HEK293 (cell line): Measurements from ENCODE around the gene PITHD1.

ENCODE experiments used
- SALL2 ChIP-seq: fragments of 450-650 bp; formaldehyde crosslinking; IDR thresholded peaks from 2 replicates; pipeline ENCODE4 v1.5.0; 2017; ENCODE audit warnings: missing biosample characterization, mild to moderate bottlenecking, missing genetic modification characterization, borderline replicate concordance
- SCRT1 ChIP-seq: fragments of 450-650 bp; formaldehyde crosslinking; IDR thresholded peaks from 2 replicates; pipeline ENCODE4 v1.5.1; 2016; ENCODE audit warnings: missing biosample characterization, missing genetic modification characterization, borderline replicate concordance
- TRIM28 ChIP-seq: IDR thresholded peaks from 2 replicates; pipeline ENCODE4 v1.6.1; 2011; ENCODE audit warnings: low read length, control low read depth, borderline replicate concordance
- ZBTB17 ChIP-seq: fragments of 450-650 bp; formaldehyde crosslinking; IDR thresholded peaks from 2 replicates; pipeline ENCODE4 v1.5.1; 2016; ENCODE audit warnings: missing biosample characterization, missing genetic modification characterization
- ZBTB20 ChIP-seq: fragments of 450-650 bp; formaldehyde crosslinking; IDR thresholded peaks from 2 replicates; pipeline ENCODE4 v1.5.1; 2016; ENCODE audit warnings: missing biosample characterization, missing genetic modification characterization
- ZNF146 ChIP-seq: fragments of 450-650 bp; formaldehyde crosslinking; IDR thresholded peaks from 2 replicates; pipeline ENCODE4 v1.5.1; 2016; ENCODE audit warnings: missing biosample characterization, missing genetic modification characterization
- ZNF366 ChIP-seq: fragments of 450-650 bp; formaldehyde crosslinking; conservative IDR thresholded peaks from 2 replicates; pipeline ENCODE4 v1.5.1; 2016; ENCODE audit warnings: missing biosample characterization, missing genetic modification characterization
- ZNF544 ChIP-seq: fragments of 450-650 bp; formaldehyde crosslinking; IDR thresholded peaks from 2 replicates; pipeline ENCODE4 v1.5.0; 2017; ENCODE audit warnings: missing biosample characterization, missing genetic modification characterization
- ZNF548 ChIP-seq: fragments of 450-650 bp; formaldehyde crosslinking; IDR thresholded peaks from 2 replicates; pipeline ENCODE4 v1.5.1; 2016; ENCODE audit warnings: missing biosample characterization, missing genetic modification characterization
- ZNF560 ChIP-seq: fragments of 450-650 bp; formaldehyde crosslinking; IDR thresholded peaks from 2 replicates; pipeline ENCODE4 v1.5.1; 2017; ENCODE audit warnings: missing biosample characterization, missing genetic modification characterization, borderline replicate concordance
- ZNF561 ChIP-seq: fragments of 450-650 bp; IDR thresholded peaks from 2 replicates; pipeline ENCODE4 v1.5.1; 2018; ENCODE audit warnings: missing biosample characterization, missing genetic modification characterization, borderline replicate concordance
- ZNF626 ChIP-seq: fragments of 450-650 bp; sonication (Bioruptor Pico); formaldehyde crosslinking; IDR thresholded peaks from 2 replicates; pipeline ENCODE4 v1.5.1; 2018; ENCODE audit warnings: missing biosample characterization, missing genetic modification characterization, inconsistent platforms
- ZNF768 ChIP-seq: fragments of 450-650 bp; formaldehyde crosslinking; IDR thresholded peaks from 2 replicates; pipeline ENCODE4 v1.5.1; 2018; ENCODE audit warnings: missing biosample characterization, mild to moderate bottlenecking, missing genetic modification characterization
- ZNF792 ChIP-seq: fragments of 450-650 bp; formaldehyde crosslinking; IDR thresholded peaks from 2 replicates; pipeline ENCODE4 v1.5.1; 2016; ENCODE audit warnings: missing biosample characterization, missing genetic modification characterization
- ZNF830 ChIP-seq: fragments of 450-650 bp; IDR thresholded peaks from 2 replicates; pipeline ENCODE4 v1.5.0; 2018; ENCODE audit warnings: missing biosample characterization, missing genetic modification characterization, low read depth, mild to moderate bottlenecking, moderate library complexity
- TF ChIP-seq, protein P1 (sequence below): fragments of 450-650 bp; formaldehyde crosslinking; IDR thresholded peaks from 2 replicates; pipeline ENCODE4 v1.5.1; 2016; ENCODE audit warnings: missing biosample characterization, missing genetic modification characterization, borderline replicate concordance
- TF ChIP-seq, protein P2 (sequence below): fragments of 450-650 bp; formaldehyde crosslinking; IDR thresholded peaks from 2 replicates; pipeline ENCODE4 v1.5.1; 2016; ENCODE audit warnings: missing biosample characterization, missing genetic modification characterization
- TF ChIP-seq, protein P3 (sequence below): fragments of 450-650 bp; IDR thresholded peaks from 2 replicates; pipeline ENCODE4 v1.5.1; 2018; ENCODE audit warnings: missing biosample characterization, missing genetic modification characterization
- TF ChIP-seq, protein P4 (sequence below): fragments of 450-650 bp; formaldehyde crosslinking; IDR thresholded peaks from 2 replicates; pipeline ENCODE4 v1.5.1; 2016; ENCODE audit warnings: missing biosample characterization, missing genetic modification characterization
- TF ChIP-seq, protein P5 (sequence below): fragments of 450-650 bp; formaldehyde crosslinking; IDR thresholded peaks from 2 replicates; pipeline ENCODE4 v1.5.1; 2016; ENCODE audit warnings: missing biosample characterization, missing genetic modification characterization
- TF ChIP-seq, protein P6 (sequence below): fragments of 450-650 bp; formaldehyde crosslinking; IDR thresholded peaks from 2 replicates; pipeline ENCODE4 v1.5.1; 2016; ENCODE audit warnings: missing biosample characterization, missing genetic modification characterization, borderline replicate concordance

Gene PITHD1

DNA sequence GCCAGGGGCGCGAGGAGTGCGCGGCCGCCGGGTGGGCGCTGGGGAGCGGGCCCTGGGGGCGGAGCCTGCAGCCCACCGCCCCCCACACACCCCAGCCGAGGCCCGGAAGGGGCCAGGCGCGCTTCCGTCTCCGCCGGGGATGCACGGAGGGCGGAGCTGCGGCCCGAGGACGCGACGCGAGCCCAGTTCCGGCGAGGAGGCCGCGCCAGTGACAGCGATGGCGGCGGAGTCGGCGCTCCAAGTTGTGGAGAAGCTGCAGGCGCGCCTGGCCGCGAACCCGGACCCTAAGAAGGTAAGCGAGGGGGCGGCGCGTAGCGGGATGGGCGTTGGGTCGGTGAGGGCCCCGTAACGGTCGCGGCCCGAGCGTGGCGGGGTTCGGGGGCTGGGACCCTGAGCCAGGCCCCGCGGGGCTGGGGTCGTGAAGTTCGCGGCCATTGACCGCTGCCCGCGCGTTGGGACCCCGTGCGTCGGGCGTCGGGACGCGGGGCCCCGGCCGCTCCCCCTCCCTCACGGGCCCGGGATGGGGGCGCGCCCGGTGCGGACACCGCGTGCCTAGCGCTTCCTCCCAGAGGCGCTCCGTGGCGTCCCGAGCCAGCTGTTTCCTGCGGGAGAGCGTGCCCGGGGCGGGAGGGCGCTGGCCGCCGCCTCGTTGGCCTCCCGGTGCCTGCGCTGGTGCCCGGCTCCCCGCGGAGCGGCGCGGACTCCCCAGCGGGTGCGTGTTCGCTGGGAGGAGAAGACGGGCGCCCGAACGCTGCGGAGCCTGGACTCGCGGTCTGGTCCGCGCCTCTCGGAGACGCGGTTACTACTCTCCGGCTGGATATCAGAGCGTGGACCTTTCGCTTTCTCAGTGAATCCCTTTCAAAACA lies 34.7 kb upstream of the PITHD1 start, which contains the start of gene ELOA (continued):
- TF ChIP-seq, protein P1, sequence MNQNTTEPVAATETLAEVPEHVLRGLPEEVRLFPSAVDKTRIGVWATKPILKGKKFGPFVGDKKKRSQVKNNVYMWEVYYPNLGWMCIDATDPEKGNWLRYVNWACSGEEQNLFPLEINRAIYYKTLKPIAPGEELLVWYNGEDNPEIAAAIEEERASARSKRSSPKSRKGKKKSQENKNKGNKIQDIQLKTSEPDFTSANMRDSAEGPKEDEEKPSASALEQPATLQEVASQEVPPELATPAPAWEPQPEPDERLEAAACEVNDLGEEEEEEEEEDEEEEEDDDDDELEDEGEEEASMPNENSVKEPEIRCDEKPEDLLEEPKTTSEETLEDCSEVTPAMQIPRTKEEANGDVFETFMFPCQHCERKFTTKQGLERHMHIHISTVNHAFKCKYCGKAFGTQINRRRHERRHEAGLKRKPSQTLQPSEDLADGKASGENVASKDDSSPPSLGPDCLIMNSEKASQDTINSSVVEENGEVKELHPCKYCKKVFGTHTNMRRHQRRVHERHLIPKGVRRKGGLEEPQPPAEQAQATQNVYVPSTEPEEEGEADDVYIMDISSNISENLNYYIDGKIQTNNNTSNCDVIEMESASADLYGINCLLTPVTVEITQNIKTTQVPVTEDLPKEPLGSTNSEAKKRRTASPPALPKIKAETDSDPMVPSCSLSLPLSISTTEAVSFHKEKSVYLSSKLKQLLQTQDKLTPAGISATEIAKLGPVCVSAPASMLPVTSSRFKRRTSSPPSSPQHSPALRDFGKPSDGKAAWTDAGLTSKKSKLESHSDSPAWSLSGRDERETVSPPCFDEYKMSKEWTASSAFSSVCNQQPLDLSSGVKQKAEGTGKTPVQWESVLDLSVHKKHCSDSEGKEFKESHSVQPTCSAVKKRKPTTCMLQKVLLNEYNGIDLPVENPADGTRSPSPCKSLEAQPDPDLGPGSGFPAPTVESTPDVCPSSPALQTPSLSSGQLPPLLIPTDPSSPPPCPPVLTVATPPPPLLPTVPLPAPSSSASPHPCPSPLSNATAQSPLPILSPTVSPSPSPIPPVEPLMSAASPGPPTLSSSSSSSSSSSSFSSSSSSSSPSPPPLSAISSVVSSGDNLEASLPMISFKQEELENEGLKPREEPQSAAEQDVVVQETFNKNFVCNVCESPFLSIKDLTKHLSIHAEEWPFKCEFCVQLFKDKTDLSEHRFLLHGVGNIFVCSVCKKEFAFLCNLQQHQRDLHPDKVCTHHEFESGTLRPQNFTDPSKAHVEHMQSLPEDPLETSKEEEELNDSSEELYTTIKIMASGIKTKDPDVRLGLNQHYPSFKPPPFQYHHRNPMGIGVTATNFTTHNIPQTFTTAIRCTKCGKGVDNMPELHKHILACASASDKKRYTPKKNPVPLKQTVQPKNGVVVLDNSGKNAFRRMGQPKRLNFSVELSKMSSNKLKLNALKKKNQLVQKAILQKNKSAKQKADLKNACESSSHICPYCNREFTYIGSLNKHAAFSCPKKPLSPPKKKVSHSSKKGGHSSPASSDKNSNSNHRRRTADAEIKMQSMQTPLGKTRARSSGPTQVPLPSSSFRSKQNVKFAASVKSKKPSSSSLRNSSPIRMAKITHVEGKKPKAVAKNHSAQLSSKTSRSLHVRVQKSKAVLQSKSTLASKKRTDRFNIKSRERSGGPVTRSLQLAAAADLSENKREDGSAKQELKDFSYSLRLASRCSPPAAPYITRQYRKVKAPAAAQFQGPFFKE (tag by site-specific recombination): no peak
- TF ChIP-seq SALL2 (no peak), ZBTB17 (peak; percentile 62; the same call in 1 of the 2 replicates), ZNF792 (tag by site-specific recombination) (0 out of 2 replicates have a peak, but pooled peaks have one; percentile 37), ZNF830 (tag by site-specific recombination) (no peak), ZNF544 (tag by site-specific recombination) (no peak), ZNF561 (no peak; the same call in 1 of the 2 replicates), ZNF548 (tag by site-specific recombination) (no peak), ZNF366 (no peak), ZBTB20 (peak; percentile 77), ZNF560 (tag by site-specific recombination) (no peak), TRIM28 (0 out of 2 replicates have a peak, but pooled peaks have one; percentile 16), ZNF626 (tag by site-specific recombination) (no peak), SCRT1 (no peak), ZNF768 (tag by site-specific recombination) (no peak), ZNF146 (tag by site-specific recombination) (no peak; the same call in 1 of the 2 replicates)
- TF ChIP-seq, protein P2, sequence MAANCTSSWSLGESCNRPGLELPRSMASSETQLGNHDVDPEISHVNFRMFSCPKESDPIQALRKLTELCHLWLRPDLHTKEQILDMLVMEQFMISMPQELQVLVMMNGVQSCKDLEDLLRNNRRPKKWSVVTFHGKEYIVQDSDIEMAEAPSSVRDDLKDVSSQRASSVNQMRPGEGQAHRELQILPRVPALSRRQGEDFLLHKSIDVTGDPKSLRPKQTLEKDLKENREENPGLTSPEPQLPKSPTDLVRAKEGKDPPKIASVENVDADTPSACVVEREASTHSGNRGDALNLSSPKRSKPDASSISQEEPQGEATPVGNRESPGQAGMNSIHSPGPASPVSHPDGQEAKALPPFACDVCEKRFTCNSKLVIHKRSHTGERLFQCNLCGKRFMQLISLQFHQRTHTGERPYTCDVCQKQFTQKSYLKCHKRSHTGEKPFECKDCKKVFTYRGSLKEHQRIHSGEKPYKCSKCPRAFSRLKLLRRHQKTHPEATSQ (tag by site-specific recombination): no peak
- TF ChIP-seq, protein P3, sequence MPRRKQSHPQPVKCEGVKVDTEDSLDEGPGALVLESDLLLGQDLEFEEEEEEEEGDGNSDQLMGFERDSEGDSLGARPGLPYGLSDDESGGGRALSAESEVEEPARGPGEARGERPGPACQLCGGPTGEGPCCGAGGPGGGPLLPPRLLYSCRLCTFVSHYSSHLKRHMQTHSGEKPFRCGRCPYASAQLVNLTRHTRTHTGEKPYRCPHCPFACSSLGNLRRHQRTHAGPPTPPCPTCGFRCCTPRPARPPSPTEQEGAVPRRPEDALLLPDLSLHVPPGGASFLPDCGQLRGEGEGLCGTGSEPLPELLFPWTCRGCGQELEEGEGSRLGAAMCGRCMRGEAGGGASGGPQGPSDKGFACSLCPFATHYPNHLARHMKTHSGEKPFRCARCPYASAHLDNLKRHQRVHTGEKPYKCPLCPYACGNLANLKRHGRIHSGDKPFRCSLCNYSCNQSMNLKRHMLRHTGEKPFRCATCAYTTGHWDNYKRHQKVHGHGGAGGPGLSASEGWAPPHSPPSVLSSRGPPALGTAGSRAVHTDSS: no peak; the same call in 1 of the 2 replicates
- TF ChIP-seq, protein P4, sequence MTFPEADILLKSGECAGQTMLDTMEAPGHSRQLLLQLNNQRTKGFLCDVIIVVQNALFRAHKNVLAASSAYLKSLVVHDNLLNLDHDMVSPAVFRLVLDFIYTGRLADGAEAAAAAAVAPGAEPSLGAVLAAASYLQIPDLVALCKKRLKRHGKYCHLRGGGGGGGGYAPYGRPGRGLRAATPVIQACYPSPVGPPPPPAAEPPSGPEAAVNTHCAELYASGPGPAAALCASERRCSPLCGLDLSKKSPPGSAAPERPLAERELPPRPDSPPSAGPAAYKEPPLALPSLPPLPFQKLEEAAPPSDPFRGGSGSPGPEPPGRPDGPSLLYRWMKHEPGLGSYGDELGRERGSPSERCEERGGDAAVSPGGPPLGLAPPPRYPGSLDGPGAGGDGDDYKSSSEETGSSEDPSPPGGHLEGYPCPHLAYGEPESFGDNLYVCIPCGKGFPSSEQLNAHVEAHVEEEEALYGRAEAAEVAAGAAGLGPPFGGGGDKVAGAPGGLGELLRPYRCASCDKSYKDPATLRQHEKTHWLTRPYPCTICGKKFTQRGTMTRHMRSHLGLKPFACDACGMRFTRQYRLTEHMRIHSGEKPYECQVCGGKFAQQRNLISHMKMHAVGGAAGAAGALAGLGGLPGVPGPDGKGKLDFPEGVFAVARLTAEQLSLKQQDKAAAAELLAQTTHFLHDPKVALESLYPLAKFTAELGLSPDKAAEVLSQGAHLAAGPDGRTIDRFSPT (tag by site-specific recombination): no peak
- TF ChIP-seq, protein P5, sequence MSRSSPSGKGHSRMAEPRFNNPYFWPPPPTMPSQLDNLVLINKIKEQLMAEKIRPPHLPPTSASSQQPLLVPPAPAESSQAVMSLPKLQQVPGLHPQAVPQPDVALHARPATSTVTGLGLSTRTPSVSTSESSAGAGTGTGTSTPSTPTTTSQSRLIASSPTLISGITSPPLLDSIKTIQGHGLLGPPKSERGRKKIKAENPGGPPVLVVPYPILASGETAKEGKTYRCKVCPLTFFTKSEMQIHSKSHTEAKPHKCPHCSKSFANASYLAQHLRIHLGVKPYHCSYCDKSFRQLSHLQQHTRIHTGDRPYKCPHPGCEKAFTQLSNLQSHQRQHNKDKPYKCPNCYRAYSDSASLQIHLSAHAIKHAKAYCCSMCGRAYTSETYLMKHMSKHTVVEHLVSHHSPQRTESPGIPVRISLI (tag by site-specific recombination): no peak
- TF ChIP-seq, protein P6, sequence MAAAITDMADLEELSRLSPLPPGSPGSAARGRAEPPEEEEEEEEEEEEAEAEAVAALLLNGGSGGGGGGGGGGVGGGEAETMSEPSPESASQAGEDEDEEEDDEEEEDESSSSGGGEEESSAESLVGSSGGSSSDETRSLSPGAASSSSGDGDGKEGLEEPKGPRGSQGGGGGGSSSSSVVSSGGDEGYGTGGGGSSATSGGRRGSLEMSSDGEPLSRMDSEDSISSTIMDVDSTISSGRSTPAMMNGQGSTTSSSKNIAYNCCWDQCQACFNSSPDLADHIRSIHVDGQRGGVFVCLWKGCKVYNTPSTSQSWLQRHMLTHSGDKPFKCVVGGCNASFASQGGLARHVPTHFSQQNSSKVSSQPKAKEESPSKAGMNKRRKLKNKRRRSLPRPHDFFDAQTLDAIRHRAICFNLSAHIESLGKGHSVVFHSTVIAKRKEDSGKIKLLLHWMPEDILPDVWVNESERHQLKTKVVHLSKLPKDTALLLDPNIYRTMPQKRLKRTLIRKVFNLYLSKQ (tag by site-specific recombination): no peak
